Liver (tissue), 3 donors: Measurements from ENCODE around the gene THOP1.

Experiments used
- GABPA ChIP-seq, 2 donors: IDR thresholded peaks in 1 of 2; conservative IDR thresholded peaks in 1 of 2; 2 replicates each; pipeline ENCODE4 v1.6.1; 2016; ENCODE audit warnings: antibody characterized with exemption in 2 of 2, mild to moderate bottlenecking in 1 of 2, moderate library complexity in 1 of 2
- SP1 ChIP-seq: IDR thresholded peaks from 2 replicates; pipeline ENCODE4 v1.6.1; 2018; ENCODE audit warnings: antibody characterized with exemption, mild to moderate bottlenecking
- TF ChIP-seq, protein P1 (sequence below): fragments of 150-350 bp; IDR thresholded peaks from 2 replicates; pipeline ENCODE4 v1.5.1; 2017; ENCODE audit warnings: improper control_type of control experiment, low read depth, low read length; ENCODE audit not compliant: missing input control
- TF ChIP-seq, protein P2 (sequence below): IDR thresholded peaks from 2 replicates; pipeline ENCODE4 v1.6.1; 2016; ENCODE audit warnings: antibody characterized with exemption, mild to moderate bottlenecking
- donor health status: healthy.
- donor health status: healthy.

DNA sequence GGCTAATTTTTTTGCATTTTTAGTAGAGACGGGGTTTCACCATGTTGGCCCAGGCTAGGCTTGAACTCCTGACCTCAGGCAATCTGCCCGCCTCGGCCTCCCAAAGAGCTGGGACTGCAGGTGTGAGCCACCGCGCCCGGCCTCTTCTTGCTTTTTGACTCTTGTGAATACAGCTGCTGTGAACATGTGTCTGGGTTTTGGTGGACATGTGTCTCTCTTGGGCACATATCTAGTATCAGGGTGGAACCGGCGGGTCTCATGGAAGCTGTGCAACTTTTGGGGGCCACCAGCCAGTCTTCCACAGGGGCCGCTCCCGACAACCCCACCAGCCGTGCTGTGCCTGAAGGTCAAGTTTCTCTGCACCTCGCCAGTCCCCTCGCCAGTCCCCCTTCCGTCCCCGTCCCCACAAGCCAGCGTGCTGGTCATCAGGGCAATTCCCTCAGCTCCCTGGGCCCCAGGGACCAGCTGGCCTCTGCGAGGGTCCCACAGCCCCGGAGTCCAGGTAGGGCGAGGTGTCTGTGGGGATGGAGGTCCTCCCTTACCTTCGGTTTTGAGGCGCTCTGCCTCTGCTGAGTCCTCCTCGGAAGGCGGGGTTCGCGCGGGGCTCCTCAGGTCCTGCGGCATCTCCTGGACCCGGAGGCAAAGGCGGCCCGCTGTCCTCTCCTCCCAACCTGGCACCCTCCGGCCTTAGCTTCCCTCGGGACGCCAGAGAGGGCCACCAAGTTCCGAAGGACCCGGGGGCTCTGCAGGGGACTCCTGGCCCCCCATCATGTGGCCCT is 18.5 kb upstream of the THOP1 start:
- TF ChIP-seq, protein P1, sequence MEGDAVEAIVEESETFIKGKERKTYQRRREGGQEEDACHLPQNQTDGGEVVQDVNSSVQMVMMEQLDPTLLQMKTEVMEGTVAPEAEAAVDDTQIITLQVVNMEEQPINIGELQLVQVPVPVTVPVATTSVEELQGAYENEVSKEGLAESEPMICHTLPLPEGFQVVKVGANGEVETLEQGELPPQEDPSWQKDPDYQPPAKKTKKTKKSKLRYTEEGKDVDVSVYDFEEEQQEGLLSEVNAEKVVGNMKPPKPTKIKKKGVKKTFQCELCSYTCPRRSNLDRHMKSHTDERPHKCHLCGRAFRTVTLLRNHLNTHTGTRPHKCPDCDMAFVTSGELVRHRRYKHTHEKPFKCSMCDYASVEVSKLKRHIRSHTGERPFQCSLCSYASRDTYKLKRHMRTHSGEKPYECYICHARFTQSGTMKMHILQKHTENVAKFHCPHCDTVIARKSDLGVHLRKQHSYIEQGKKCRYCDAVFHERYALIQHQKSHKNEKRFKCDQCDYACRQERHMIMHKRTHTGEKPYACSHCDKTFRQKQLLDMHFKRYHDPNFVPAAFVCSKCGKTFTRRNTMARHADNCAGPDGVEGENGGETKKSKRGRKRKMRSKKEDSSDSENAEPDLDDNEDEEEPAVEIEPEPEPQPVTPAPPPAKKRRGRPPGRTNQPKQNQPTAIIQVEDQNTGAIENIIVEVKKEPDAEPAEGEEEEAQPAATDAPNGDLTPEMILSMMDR: no peak
- TF ChIP-seq GABPA (IDR thresholded peaks at IDR 0.05 in 1 of 2, conservative IDR thresholded peaks at IDR 0.05 in 1 of 2): no peak
- TF ChIP-seq, protein P2, sequence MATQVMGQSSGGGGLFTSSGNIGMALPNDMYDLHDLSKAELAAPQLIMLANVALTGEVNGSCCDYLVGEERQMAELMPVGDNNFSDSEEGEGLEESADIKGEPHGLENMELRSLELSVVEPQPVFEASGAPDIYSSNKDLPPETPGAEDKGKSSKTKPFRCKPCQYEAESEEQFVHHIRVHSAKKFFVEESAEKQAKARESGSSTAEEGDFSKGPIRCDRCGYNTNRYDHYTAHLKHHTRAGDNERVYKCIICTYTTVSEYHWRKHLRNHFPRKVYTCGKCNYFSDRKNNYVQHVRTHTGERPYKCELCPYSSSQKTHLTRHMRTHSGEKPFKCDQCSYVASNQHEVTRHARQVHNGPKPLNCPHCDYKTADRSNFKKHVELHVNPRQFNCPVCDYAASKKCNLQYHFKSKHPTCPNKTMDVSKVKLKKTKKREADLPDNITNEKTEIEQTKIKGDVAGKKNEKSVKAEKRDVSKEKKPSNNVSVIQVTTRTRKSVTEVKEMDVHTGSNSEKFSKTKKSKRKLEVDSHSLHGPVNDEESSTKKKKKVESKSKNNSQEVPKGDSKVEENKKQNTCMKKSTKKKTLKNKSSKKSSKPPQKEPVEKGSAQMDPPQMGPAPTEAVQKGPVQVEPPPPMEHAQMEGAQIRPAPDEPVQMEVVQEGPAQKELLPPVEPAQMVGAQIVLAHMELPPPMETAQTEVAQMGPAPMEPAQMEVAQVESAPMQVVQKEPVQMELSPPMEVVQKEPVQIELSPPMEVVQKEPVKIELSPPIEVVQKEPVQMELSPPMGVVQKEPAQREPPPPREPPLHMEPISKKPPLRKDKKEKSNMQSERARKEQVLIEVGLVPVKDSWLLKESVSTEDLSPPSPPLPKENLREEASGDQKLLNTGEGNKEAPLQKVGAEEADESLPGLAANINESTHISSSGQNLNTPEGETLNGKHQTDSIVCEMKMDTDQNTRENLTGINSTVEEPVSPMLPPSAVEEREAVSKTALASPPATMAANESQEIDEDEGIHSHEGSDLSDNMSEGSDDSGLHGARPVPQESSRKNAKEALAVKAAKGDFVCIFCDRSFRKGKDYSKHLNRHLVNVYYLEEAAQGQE: no peak
- TF ChIP-seq SP1: no peak
